Pulmonary artery endothelial cell (primary cell): ENCODE data around the gene RIMBP3C. TPM values are rescaled to one million over a fixed set of nuclear protein-coding genes. Genes with fewer than 3 reads are reported as not detected.
"Not testable (repeated sequence)": the region's sequence is repeated elsewhere in the genome, so short reads cannot be mapped to it uniquely, and the experiment has no call there.

ENCODE experiments used
- DNase-seq: peaks from one replicate; pipeline ENCODE4 v3.0.0-alpha.2; 2011; ENCODE audit warnings: low read depth, low spot score
- total RNA-seq: library from RNA; depleted of rRNA; stranded (reverse); fragments of >200 nt; gene quantifications from 2 replicates; pipeline ENCODE4 v1.2.3, GENCODE V29; 2014

Gene RIMBP3C, protein sequence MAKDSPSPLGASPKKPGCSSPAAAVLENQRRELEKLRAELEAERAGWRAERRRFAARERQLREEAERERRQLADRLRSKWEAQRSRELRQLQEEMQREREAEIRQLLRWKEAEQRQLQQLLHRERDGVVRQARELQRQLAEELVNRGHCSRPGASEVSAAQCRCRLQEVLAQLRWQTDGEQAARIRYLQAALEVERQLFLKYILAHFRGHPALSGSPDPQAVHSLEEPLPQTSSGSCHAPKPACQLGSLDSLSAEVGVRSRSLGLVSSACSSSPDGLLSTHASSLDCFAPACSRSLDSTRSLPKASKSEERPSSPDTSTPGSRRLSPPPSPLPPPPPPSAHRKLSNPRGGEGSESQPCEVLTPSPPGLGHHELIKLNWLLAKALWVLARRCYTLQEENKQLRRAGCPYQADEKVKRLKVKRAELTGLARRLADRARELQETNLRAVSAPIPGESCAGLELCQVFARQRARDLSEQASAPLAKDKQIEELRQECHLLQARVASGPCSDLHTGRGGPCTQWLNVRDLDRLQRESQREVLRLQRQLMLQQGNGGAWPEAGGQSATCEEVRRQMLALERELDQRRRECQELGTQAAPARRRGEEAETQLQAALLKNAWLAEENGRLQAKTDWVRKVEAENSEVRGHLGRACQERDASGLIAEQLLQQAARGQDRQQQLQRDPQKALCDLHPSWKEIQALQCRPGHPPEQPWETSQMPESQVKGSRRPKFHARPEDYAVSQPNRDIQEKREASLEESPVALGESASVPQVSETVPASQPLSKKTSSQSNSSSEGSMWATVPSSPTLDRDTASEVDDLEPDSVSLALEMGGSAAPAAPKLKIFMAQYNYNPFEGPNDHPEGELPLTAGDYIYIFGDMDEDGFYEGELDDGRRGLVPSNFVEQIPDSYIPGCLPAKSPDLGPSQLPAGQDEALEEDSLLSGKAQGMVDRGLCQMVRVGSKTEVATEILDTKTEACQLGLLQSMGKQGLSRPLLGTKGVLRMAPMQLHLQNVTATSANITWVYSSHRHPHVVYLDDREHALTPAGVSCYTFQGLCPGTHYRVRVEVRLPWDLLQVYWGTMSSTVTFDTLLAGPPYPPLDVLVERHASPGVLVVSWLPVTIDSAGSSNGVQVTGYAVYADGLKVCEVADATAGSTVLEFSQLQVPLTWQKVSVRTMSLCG (N-terminal part only)
- total RNA-seq, result 0.04 TPM in 1 of 2 replicates, not detected in the other

DNA sequence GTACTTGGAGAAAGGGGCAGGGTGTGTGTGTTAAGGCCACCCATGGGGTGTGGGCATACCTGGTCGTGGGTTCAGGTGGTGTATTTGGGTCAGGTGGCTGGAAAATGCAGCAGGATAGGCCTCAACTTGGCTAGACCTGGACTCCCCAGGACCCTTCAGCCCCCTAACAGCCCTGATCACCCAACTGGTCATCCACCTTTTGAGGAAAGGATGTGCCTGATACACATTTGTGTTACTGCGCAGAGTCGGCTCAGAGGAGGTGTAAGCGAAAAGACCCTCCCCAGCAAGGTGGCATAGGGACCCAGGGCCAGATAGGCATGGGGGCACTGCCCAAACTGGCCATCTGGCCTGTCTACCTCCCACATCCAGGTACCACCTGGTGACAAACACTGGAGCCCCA is at the start of gene RIMBP3C:
Gene RIMBP3C, minus strand, starts transcription at position 101 of the 400 bp plus-strand sequence. CDS start 485 bp downstream, outside the sequence.
- not testable (repeated sequence) for DNase-seq

DNA sequence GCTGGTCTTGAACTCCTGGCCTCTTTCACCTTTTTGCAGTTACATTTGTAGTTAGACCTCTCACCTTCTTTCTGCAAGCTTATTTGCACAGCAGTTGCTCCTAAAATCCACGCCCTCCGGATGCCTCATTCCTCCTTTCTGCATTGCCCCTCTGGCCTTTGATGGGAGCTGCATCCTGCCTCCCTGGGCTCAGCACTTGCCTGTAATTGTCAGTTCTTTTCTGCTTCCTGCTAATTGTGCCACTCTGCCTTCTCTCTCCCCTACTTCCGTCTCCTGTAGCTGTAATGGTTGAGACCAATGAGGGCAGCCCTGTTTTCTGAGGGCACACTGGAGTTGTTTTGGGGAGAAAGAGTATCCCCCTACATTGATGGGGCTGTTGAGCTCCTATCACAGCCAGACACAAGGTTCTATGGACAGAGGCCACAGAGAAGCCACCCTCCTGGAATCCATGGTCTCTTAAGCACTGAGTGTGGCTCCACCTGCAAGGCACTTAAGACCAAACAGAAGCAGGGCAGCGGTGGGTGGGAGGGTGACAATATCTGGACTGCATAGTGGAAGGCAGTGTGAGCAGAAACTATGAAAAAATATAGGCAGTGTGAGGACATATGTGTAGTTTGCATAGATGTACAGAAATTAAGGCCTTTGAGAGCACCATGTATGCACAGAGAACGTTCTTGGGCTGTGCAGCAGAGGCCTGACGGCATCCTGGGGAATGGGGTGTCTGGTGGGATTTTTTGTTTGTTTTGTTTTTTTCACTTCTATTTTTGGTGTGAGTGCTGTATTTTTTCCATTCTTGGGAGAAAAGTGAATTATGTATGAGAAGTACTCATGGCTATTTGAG is 48.0 kb upstream of the RIMBP3C start:
- DNase-seq, result no peak

DNA sequence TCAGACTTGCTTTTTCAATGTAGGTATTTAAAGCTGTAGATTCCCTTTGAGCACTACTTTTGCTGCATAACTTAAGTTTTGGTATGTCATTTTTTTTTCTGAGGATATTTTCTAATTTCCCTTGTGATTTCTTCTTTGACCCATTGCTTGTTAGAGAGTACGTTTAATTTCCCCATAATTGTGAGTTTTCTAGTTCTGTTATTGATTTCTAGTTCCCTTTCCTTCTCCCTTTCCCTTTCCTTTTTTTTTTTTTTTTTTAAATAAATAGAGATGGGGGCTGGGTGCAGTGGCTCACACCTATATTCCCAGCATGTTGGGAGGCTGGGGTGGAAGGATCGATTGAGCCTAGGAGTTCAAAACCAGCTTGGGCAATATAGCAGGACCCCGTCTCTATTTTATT is 47.0 kb upstream of the RIMBP3C start:
- no peak for DNase-seq

DNA sequence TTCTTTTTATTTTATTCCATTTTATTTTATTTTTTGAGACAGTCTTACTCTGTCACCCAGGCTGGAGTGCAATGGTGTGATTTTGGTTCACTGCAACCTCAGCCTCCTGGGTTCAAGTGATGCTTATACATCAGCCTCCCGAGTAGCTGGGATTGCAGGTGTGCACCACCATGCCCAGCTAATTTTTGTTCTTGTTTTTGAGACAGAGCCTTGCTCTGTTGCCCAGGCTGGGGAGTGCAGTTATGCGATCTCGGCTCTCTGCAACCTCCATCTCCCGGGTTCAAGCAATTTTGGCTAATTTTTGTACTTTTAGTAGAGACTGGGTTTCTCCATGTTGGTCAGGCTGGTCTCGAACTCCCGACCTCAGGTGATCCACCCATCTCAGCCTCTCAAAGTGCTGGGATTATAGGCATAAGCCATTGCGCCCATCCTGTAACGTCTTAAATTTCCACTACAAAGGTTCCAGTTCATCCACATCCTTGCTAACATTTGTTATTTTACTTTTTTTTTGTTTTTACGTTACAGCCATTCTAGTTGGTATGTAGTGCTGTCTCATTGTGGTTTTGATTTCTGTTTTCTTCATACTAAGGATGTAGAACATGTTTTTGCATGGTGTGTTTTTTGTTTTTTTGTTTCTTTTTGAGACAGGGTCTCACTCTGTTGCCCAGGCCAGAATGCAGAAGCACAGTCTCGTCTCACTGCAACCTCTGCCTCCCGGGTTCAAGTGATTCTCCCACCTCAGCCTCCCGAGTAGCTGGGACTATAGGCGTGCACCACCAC is 45.3 kb upstream of the RIMBP3C start:
- DNase-seq, result not testable (repeated sequence)

DNA sequence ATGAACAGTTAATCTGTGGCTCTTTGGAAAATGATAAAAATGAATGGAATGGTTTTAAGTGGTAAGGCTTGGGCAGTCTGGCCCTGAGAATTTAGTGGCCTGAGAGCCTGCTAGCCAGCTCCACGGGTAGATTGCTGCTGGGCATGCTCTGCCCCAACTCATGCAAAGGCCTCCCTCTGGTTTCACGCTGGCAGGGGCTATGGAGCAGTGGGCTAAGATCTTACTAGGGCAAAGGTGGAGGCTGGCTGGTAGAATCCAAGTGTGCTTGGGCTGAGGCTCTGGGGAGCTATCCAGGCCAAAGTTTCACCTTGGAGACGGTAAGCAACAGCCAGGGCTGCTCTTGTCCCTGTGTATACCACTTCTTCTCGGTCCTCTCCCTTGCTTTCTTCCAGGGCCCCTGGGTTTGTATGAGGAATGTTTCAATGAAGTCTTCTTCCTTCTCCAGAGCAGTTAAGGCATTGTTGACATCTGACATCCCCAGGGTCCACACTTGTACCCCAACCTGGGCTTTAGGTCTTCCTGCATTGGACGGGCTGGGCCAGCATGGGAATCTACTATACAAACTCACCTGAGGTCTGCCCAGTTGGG is 43.7 kb upstream of the RIMBP3C start:
- DNase-seq, result no peak

DNA sequence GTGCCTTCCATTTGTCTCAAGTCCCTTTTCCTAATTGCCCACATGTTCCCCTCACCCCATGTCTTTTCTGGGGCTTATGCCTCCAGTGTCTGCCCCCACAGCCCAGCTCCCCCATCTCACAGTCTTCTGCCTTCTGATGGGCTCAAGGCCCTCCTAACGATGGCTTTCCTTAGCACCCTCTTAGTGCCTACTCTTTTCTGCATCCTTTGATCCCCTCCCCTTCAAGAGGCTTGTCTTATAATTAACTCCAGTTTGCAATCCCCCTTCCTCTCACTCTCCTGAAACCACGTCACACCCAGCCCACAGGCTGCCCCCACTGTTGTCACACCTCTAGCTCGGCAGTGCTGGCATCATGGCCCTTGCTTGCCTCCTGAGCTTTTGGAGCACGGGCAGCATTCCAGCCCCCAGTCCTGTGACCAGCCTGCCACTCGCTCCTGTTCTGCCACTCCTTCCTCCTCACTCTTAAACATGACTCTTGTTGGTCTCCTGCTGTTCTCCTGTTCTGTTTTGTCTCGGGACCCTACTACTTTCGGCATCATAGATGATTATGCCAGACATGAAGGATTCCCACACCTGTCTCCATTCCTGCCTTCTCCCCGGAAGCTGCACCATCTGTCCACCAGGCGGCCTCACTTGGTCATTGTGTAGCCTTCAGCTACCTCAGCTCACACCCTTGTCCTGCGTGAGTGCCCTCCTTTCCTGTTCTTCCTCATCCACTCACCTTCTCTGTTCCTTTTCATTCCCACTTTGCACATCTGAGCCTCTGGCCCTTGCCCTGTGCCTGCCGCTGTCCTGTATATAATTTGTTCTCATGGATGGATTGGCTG is 42.4 kb upstream of the RIMBP3C start:
- no peak for DNase-seq

DNA sequence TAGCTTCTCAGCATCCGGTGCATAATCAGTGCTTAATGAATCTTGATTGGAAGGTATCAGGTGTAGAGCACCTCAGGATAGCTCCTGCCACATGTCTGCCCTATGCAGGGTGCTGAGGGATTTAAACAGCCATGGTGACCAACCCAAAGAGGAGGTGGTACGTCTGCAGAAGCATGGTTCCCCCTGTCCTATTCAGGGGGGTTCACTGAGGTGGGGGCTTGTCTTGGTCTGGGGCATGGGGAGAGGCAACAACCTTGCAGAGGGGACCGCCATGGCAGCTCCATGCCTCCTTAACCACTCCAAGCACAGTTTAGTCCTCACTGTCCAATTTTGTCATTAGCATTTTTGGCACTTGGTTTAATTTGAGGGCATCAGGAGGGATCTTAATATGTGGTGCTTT is 41.2 kb upstream of the RIMBP3C start:
- no peak for DNase-seq

DNA sequence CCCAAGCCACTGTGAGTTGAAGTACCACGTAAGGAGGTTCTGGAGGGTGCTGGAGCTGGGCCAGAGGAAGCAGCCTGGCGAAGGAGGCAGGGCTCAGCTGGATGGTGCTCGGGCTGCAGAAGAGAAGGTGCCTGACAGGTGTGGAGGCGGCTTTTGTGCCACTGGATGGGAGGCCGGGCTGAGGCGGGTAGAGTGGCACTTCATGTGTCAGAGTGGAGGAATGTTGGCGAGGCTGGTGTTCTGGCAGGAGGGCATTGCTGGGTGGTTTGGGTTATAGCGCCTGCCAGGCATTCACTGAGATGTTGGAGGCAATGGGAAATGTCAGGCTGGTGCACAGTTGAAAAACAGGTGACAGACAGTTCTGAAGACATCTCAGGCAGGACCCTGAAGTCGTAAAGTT is 40.4 kb upstream of the RIMBP3C start:
- DNase-seq, result no peak

DNA sequence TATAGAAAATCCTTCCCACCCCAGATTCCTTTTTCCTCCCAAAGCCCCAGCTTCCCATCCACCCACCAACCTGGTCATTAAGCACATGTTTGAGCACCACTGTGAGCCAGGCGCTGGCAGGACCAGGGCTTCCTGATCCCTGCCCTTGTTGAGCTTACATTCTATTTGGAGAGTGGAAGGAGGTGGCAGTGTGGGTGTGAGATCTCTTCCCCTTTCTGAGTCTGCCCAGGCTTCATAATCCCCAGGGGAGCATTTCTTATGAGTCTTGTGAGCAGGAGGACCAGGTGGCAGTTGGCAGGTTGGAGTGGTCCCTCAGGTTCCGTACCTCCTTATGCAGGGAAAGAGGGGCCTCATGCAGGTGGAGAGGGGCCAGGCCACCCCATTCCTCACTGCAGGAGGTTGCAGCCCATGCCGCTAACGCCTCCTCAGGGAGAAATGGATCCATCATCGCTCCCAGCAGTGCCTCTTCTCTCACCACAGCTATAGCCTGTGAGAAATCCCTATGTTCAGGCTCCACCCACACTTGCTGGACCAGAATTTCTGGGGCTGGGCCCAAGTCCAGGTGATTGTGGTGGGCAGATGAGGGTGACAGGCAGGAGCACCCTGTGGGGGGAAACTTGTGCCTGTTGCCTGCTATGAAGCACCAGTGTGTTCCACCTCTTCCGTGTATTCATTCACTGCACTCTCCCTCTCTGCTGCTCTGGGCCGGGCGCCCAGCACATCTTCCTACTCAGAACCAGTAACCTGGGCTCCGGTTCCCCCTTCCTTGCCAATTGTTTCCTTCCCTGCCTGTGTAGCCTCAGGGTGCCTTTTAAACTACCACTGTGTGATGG is 39.8 kb upstream of the RIMBP3C start:
- no peak for DNase-seq

DNA sequence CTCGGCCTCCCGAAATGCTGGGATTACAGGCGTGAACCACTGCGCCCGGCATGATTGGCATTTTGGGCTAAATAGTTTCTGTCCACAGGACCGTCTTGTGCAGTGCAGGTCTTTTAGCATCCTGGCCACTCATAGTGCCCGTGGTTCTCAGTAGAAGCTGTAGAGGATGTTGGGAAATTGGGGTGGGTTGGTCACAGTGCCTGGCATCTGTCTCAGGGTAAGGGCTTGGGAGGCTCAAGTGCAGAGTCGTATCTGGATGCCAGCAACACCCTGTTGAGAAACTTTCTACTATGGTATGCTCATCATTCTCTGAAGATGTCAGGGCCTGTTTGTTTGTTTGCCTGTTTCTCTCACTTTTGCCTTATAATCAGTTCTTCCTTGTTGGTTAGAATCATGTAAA is 38.1 kb upstream of the RIMBP3C start:
- no peak for DNase-seq

DNA sequence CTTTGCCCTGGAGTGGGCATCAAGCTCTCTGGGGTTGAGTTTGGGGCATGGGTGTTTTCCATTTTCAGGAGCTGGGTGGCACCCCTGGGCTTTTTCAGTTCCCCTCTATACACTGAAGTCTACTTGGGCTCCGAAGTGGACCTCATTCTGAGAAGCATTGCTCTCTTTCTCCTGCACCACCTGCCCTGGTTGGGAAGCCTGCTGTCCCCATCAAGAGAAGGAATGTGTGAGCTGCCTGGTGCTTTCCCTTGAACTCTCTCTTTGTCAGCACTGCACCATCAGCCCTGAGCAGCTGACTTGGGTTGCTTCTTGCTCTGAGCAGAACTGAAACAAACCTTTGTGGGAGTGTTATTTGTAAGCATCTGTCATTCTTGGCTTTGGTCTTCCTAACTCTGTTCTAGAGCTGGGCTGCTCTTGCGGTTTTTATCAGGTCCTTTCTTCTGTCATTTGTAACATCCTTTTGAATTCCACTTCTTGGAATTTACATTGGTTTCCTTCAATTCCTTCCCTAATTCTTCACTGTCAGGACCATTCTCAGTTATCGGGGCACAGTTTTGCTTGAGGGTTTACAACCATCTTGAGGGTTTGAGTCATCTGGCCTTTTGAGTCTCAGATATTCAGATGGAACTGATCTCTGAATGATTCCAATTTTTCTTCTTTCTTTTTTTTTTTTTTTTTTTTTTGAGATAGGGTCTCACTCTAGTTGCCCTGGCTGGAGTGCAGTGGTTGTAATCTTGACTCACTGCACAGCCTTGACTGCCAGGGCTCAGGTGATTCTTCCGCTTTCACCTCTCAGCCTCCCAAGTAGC is 36.7 kb upstream of the RIMBP3C start:
- no peak for DNase-seq

DNA sequence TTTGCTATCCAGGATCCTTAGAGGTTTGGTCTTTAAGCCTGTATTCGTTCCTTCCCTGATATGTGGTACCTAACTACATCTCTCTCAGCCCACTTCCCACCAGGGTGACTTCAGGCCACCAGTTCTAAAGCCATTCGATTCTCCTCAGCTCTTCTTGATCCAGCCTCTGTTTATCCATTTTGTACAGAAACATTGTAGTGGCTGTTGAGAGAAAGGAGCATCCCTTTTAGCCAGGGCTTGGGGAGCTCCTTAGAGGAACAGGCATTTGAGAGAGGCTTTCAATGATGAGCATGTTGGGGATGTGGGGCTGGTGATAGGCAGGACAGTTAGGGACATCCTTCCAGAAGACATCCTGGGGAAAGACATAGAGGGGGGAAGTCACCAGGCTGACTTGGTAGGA is 34.1 kb upstream of the RIMBP3C start:
- DNase-seq, result no peak

DNA sequence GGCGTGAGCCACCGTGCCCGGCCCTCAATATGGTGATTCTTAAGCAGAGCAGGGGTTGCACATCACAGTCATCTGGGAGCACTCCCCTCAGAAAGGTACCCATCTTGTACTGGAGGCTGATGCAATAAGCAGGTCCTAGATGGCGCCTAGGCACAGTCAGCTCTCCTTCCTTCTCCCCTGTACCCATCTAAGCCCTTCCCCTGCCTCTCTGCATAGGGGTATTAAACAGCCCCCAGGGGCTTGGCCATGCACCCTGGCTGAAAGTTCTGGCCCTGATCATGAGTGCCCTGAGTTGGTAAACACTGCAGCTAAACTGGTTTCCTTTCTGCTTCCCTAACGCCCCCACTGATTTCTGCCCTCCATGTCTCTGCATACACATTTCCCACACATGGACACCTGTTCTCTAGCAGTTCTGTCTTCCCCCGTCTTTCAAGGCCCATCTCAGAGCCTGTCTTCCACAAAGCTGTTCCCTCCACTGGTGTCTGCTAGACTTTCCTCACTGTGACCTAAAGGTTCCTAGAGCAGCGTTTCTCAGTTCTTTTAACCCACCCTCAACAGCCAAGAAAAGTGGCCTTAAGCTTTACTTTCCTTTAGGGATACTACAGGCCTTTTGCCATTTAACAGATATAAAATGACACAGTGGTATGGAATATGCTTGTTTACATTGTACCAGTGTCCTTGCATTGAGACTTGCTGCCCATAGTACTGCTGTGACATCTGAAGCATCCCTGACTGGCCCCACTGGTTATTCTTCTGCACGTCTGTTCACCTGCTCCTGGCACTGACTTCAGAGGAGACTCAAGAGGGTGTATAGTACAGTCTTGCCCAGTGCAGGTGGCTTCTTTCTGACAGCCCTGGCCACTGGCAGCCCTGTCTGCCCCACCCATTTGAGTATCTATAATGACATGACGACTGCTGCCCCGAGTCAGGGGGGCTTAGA is 31.8 kb upstream of the RIMBP3C start:
- DNase-seq, result no peak

DNA sequence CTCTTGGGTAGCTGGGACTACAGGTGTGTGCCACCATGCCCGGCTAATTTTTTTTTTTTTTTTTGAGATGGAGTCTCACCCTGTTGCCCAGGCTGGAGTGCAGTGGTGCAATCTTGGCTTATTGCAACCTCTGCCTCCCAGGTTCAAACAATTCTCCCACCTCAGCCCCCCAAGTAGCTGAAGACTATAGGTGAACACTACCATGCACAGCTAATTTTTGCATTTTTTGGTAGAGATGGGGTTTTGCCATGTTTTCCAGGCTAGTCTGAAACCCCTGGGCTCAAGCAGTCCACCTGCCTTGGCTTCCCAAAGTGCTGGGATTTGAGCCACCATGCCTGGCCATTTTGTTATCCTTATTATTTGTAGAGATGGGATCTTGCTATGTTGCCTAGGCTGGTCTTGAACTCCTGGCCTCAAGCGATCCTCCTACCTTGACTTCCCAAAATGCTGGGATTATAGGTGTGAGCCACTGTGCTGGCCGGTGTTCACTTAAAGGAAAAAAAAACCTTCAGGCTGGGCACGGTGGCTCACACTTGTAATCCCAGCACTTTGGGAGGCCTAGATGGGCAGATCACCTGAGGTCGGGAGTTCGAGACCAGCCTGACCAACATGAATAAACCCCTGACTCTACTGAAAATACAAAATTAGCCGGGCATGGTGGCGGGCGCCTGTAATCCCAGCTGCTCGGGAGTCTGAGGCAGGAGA is 29.9 kb upstream of the RIMBP3C start:
- not testable (repeated sequence) for DNase-seq

DNA sequence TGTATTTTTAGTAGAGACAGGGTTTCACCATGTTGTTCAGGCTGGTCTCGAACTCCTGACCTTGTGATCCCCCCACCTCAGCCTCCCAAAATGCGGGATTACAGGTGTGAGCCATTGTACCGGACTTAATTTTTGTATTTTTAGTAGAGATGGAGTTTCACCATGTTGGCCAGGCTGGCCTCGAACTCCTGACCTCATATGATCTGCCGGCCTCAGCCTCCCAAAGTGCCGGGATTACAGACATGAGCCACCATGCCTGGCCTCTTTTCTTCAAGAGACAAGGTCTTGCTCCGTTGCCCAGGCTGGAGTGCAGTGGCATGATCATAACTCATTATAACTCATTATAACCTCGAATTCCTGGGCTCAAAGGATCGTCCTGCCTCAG is 29.4 kb upstream of the RIMBP3C start:
- DNase-seq, result not testable (repeated sequence)
